ENCODE results near the gene GP1BA.

GP1BA gene

DNA sequence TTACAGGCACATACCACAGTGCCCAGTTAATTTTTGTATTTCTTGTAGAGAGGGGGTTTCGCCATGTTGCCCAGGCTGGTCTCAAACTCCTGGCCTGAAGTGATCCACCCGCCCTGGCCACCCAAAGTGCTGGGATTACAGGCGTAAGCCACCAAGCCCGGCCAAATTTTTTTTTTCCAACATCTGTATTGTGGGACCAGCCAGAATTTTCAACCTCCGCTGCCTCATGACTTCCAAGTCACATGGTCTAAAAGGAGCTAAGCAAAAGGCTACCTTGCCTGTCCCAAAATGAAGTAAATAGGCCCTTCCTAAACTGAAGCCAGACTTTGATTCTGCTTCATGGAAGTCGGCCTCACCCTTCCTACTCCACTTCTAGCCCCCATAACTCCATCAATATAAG, 39.7 kb downstream of the GP1BA start:
- no peak for TF ChIP-seq EGR1 (IDR thresholded peaks at IDR 0.05)
- TF ChIP-seq RAD21 (IDR thresholded peaks at IDR 0.05; ENCODE audit: low read depth), result no peak
- TF ChIP-seq, protein P1, sequence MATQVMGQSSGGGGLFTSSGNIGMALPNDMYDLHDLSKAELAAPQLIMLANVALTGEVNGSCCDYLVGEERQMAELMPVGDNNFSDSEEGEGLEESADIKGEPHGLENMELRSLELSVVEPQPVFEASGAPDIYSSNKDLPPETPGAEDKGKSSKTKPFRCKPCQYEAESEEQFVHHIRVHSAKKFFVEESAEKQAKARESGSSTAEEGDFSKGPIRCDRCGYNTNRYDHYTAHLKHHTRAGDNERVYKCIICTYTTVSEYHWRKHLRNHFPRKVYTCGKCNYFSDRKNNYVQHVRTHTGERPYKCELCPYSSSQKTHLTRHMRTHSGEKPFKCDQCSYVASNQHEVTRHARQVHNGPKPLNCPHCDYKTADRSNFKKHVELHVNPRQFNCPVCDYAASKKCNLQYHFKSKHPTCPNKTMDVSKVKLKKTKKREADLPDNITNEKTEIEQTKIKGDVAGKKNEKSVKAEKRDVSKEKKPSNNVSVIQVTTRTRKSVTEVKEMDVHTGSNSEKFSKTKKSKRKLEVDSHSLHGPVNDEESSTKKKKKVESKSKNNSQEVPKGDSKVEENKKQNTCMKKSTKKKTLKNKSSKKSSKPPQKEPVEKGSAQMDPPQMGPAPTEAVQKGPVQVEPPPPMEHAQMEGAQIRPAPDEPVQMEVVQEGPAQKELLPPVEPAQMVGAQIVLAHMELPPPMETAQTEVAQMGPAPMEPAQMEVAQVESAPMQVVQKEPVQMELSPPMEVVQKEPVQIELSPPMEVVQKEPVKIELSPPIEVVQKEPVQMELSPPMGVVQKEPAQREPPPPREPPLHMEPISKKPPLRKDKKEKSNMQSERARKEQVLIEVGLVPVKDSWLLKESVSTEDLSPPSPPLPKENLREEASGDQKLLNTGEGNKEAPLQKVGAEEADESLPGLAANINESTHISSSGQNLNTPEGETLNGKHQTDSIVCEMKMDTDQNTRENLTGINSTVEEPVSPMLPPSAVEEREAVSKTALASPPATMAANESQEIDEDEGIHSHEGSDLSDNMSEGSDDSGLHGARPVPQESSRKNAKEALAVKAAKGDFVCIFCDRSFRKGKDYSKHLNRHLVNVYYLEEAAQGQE (IDR thresholded peaks at IDR 0.05; ENCODE audit: low read depth), result no peak
- no peak for TF ChIP-seq TAF1 (IDR thresholded peaks at IDR 0.05; ENCODE audit: low read depth)
- TF ChIP-seq NFIC (IDR thresholded peaks at IDR 0.05), result no peak
- no peak for TF ChIP-seq FOXM1 (IDR thresholded peaks at IDR 0.05; ENCODE audit: borderline replicate concordance, low read depth)
- TF ChIP-seq CREB1 (IDR thresholded peaks at IDR 0.05; ENCODE audit: low read depth), result no peak
- TF ChIP-seq, protein P2, sequence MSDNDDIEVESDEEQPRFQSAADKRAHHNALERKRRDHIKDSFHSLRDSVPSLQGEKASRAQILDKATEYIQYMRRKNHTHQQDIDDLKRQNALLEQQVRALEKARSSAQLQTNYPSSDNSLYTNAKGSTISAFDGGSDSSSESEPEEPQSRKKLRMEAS (IDR thresholded peaks at IDR 0.05), result no peak
- TF ChIP-seq YY1 (IDR thresholded peaks at IDR 0.05; ENCODE audit: low read depth), result no peak
- TF ChIP-seq USF1 (IDR thresholded peaks at IDR 0.05), result no peak
- TF ChIP-seq CEBPB (IDR thresholded peaks at IDR 0.05), result no peak

- TF ChIP-seq CEBPB (IDR thresholded peaks at IDR 0.05), result no peak
- no peak for TF ChIP-seq TEAD4 (IDR thresholded peaks at IDR 0.05)
- TF ChIP-seq EP300 (IDR thresholded peaks at IDR 0.05; ENCODE audit: borderline replicate concordance), result no peak
- TF ChIP-seq EGR1 (IDR thresholded peaks at IDR 0.05), result no peak
Measured at GRCh38 chr17:4972322-4972721, 40.2 kb downstream of the GP1BA start.

GRCh38 chr17:4972752-4973151, 40.7 kb downstream of the GP1BA start:
- TF ChIP-seq CREB1 (IDR thresholded peaks at IDR 0.05; ENCODE audit: low read depth) (no peak), RAD21 (IDR thresholded peaks at IDR 0.05; ENCODE audit: low read depth) (no peak), ZBTB7A (IDR thresholded peaks at IDR 0.05; ENCODE audit: low read depth) (no peak), TAF1 (IDR thresholded peaks at IDR 0.05; ENCODE audit: low read depth) (no peak), USF1 (IDR thresholded peaks at IDR 0.05) (no peak), YY1 (IDR thresholded peaks at IDR 0.05; ENCODE audit: low read depth) (no peak), NFIC (IDR thresholded peaks at IDR 0.05) (no peak), EGR1 (IDR thresholded peaks at IDR 0.05) (no peak), TCF12 (IDR thresholded peaks at IDR 0.05; ENCODE audit: low read depth) (no peak), EP300 (IDR thresholded peaks at IDR 0.05; ENCODE audit: borderline replicate concordance) (no peak), FOXM1 (IDR thresholded peaks at IDR 0.05; ENCODE audit: borderline replicate concordance, low read depth) (no peak)
- TF ChIP-seq, protein P1 (IDR thresholded peaks at IDR 0.05; ENCODE audit: low read depth), result no peak
- TF ChIP-seq, protein P2 (IDR thresholded peaks at IDR 0.05), result no peak

DNA sequence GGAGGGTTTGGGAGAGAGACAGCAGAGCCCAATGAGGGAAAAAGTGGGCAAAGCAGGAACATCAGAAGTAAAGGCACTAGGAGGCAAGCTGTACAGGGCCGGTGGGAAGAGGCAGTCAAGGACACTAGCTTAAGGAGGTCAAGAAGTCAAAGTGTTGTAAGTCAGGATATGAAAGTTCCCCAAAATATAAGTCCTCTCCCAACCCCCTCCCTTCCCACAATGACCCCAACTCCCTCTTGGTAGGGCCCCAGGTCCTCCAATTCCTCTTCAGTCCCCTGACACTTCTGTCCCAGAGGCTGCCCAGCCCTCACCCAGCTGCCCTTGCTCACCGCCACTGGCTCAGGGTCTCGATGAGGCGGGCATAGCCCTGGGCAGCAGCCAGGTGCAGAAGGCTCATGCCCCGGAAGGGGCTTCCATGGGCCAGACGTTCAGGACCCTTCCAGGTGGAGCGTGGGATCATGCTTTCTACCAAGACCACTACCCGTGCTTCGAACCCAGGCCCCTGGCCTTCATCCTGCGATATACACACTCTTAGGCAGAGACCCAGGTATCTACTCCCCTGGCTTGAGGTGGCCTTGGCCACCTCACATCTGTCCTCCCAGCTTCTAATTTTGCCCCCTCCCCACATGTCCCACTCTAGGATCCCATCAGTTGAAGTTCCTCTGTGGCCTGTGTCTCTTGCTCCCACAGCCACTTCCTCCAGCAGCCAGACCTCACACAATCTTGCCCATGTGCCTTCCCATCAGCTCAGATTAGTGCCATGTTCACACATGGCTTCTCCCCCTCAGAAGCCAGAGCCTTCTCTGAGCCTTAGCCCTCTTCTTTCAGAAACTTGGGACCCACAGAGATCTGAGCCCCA, 41.4 kb downstream of the GP1BA start:
- no peak for TF ChIP-seq NFIC (IDR thresholded peaks at IDR 0.05)

- TF ChIP-seq, protein P2 (IDR thresholded peaks at IDR 0.05), result no peak
- TF ChIP-seq CEBPB (IDR thresholded peaks at IDR 0.05) (no peak), FOXM1 (IDR thresholded peaks at IDR 0.05; ENCODE audit: borderline replicate concordance, low read depth) (no peak), ZBTB7A (IDR thresholded peaks at IDR 0.05; ENCODE audit: low read depth) (no peak), YY1 (IDR thresholded peaks at IDR 0.05; ENCODE audit: low read depth) (no peak), NFIC (IDR thresholded peaks at IDR 0.05) (no peak), EP300 (IDR thresholded peaks at IDR 0.05; ENCODE audit: borderline replicate concordance) (no peak), TCF12 (IDR thresholded peaks at IDR 0.05; ENCODE audit: low read depth) (no peak), TEAD4 (IDR thresholded peaks at IDR 0.05) (no peak), TAF1 (IDR thresholded peaks at IDR 0.05; ENCODE audit: low read depth) (no peak)
- TF ChIP-seq, protein P1 (IDR thresholded peaks at IDR 0.05; ENCODE audit: low read depth), result no peak
Measured at GRCh38 chr17:4974115-4974670, 42.1 kb downstream of the GP1BA start.
